Neural cell (in vitro differentiated cells): ENCODE results near the gene EIF4E2.

Experiments
- EP300 ChIP-seq: fragments of 450-650 bp; conservative IDR thresholded peaks from 2 replicates; pipeline ENCODE4 v1.6.1; 2014; ENCODE audit warnings: antibody characterized with exemption, mild to moderate bottlenecking, moderate library complexity; ENCODE audit not compliant: poor library complexity, severe bottlenecking
- EZH2 ChIP-seq: fragments of 200-600, 300-800 bp; shearing (Covaris generic), sonication (generic); IDR thresholded peaks from 2 replicates; pipeline ENCODE4 v1.6.1; 2014; ENCODE audit warnings: antibody characterized with exemption, low read length, borderline replicate concordance, mild to moderate bottlenecking; ENCODE audit not compliant: insufficient read depth, poor library complexity, severe bottlenecking
- MXI1 ChIP-seq: fragments of 450-650 bp; conservative IDR thresholded peaks from 2 replicates; pipeline ENCODE4 v1.6.1; 2014; ENCODE audit warnings: antibody characterized with exemption, mild to moderate bottlenecking; ENCODE audit not compliant: poor library complexity, severe bottlenecking
- POLR2AphosphoS5 ChIP-seq: IDR thresholded peaks from 2 replicates; pipeline ENCODE4 v1.6.1; 2012
- RAD21 ChIP-seq: fragments of 450-650 bp; conservative IDR thresholded peaks from 2 replicates; pipeline ENCODE4 v1.6.1; 2014; ENCODE audit warnings: antibody characterized with exemption, mild to moderate bottlenecking, moderate library complexity
- SMC3 ChIP-seq: fragments of 450-650 bp; conservative IDR thresholded peaks from 2 replicates; pipeline ENCODE4 v1.6.1; 2014; ENCODE audit warnings: antibody characterized with exemption, mild to moderate bottlenecking, moderate library complexity; ENCODE audit not compliant: poor library complexity
- TAF1 ChIP-seq: IDR thresholded peaks from 2 replicates; pipeline ENCODE4 v1.6.1; 2012; ENCODE audit warnings: low read depth
- TF ChIP-seq, protein P1 (sequence below): fragments of 450-650 bp; IDR thresholded peaks from 2 replicates; pipeline ENCODE4 v1.5.1; 2014; ENCODE audit warnings: antibody characterized with exemption, mild to moderate bottlenecking, moderate library complexity; ENCODE audit not compliant: poor library complexity, severe bottlenecking
- TF ChIP-seq, protein P2 (sequence below): IDR thresholded peaks from 2 replicates; pipeline ENCODE4 v1.6.1; 2012; ENCODE audit warnings: borderline replicate concordance

DNA sequence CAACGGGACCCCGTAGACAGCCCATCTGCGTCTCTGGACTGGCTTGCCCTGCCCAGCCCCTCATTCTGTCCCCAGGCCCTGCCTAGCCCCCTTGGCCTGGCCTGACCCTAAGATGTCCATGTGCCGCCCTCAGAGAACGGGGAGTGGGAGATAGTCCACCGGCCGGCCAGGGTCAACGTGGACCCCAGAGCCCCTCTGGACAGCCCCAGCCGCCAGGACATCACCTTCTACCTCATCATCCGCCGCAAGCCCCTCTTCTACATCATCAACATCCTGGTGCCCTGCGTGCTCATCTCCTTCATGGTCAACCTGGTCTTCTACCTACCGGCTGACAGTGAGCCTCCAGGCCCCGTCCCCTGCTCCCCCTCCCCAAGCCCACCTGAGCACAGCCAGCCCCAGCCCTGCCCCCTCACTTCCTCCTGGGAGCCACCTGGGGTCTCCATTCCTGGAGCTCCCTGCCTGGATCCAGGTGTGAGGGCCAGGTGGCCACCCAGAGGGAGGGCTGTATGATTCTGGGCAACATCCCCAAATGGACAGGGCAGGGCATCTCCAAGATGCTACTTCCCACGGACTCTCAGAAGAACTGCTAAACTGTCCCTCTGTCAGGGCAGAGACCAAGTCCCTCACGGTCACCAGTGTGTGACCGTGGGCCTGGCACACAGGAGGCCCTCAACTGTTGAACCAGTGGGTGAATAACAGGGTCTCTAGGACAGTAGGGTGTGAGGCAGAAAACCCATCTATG is 20.5 kb upstream of the EIF4E2 start:
- TF ChIP-seq, protein P1, sequence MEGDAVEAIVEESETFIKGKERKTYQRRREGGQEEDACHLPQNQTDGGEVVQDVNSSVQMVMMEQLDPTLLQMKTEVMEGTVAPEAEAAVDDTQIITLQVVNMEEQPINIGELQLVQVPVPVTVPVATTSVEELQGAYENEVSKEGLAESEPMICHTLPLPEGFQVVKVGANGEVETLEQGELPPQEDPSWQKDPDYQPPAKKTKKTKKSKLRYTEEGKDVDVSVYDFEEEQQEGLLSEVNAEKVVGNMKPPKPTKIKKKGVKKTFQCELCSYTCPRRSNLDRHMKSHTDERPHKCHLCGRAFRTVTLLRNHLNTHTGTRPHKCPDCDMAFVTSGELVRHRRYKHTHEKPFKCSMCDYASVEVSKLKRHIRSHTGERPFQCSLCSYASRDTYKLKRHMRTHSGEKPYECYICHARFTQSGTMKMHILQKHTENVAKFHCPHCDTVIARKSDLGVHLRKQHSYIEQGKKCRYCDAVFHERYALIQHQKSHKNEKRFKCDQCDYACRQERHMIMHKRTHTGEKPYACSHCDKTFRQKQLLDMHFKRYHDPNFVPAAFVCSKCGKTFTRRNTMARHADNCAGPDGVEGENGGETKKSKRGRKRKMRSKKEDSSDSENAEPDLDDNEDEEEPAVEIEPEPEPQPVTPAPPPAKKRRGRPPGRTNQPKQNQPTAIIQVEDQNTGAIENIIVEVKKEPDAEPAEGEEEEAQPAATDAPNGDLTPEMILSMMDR: no peak
- TF ChIP-seq EZH2 (no peak), SMC3 (no peak), RAD21 (no peak), MXI1 (no peak), POLR2AphosphoS5 (no peak), TAF1 (no peak), EP300 (no peak)
- TF ChIP-seq, protein P2, sequence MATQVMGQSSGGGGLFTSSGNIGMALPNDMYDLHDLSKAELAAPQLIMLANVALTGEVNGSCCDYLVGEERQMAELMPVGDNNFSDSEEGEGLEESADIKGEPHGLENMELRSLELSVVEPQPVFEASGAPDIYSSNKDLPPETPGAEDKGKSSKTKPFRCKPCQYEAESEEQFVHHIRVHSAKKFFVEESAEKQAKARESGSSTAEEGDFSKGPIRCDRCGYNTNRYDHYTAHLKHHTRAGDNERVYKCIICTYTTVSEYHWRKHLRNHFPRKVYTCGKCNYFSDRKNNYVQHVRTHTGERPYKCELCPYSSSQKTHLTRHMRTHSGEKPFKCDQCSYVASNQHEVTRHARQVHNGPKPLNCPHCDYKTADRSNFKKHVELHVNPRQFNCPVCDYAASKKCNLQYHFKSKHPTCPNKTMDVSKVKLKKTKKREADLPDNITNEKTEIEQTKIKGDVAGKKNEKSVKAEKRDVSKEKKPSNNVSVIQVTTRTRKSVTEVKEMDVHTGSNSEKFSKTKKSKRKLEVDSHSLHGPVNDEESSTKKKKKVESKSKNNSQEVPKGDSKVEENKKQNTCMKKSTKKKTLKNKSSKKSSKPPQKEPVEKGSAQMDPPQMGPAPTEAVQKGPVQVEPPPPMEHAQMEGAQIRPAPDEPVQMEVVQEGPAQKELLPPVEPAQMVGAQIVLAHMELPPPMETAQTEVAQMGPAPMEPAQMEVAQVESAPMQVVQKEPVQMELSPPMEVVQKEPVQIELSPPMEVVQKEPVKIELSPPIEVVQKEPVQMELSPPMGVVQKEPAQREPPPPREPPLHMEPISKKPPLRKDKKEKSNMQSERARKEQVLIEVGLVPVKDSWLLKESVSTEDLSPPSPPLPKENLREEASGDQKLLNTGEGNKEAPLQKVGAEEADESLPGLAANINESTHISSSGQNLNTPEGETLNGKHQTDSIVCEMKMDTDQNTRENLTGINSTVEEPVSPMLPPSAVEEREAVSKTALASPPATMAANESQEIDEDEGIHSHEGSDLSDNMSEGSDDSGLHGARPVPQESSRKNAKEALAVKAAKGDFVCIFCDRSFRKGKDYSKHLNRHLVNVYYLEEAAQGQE: no peak
